OCI-LY7 (cell line): ENCODE results near the gene NBEA. TPM values are rescaled to one million over a fixed set of nuclear protein-coding genes. Genes with fewer than 3 reads are reported as not detected.
"Not testable (repeated sequence)": the region's sequence is repeated elsewhere in the genome, so short reads cannot be mapped to it uniquely, and the experiment has no call there.

Experiments used
- BruUV-seq: library from RNA; stranded (reverse); fragments of 400-500 nt; replicated peaks from 2 replicates; lab custom pipeline; 2021; lab: Mats Ljungman, UMichigan
- CTCF ChIA-PET: fragments of 300-600 bp; sonication (Branson Sonifier 250); formaldehyde crosslinking; loops from one replicate; lab custom pipeline; 2022; ENCODE audit warnings: antibody characterized with exemption; ENCODE audit not compliant: unreplicated experiment; lab: Charles Lee
- POLR2A ChIA-PET: fragments of 300-600 bp; sonication (Branson Sonifier 250); formaldehyde crosslinking; loops from one replicate; lab custom pipeline; 2022; ENCODE audit warnings: antibody characterized with exemption; lab: Charles Lee
- DNase-seq: peaks from one replicate; pipeline ENCODE4 v3.0.0-alpha.2; 2015; ENCODE audit warnings: low spot score
- H2AFZ ChIP-seq: fragments of 200-600 bp; sonication (generic), shearing (Covaris generic); 2 replicates; pipeline ENCODE4 v1.6.1; 2014; ENCODE audit warnings: mild to moderate bottlenecking, antibody characterized with exemption, low read length, moderate library complexity
- H3K27ac ChIP-seq: fragments of 200-600 bp; sonication (generic); 2 replicates; pipeline ENCODE4 v1.5.1; 2014; ENCODE audit warnings: mixed run types, low read depth, mild to moderate bottlenecking, moderate library complexity, low read length, inconsistent platforms; ENCODE audit not compliant: poor library complexity, severe bottlenecking
- H3K36me3 ChIP-seq: fragments of 200-600 bp; sonication (generic); 2 replicates; pipeline ENCODE4 v1.6.1; 2014; ENCODE audit warnings: mild to moderate bottlenecking, antibody characterized with exemption, low read length, moderate library complexity, mixed read lengths; ENCODE audit not compliant: insufficient read depth
- H3K4me1 ChIP-seq: fragments of 200-600 bp; sonication (generic); 2 replicates; pipeline ENCODE4 v1.5.1; 2014; ENCODE audit warnings: mild to moderate bottlenecking, low read length; ENCODE audit not compliant: insufficient read depth, poor library complexity, severe bottlenecking
- H3K4me2 ChIP-seq: fragments of 200-600 bp; sonication (generic); 2 replicates; pipeline ENCODE4 v1.6.1; 2014; ENCODE audit warnings: mild to moderate bottlenecking, low read length
- H3K4me3 ChIP-seq: fragments of 200-600 bp; sonication (generic); 2 replicates; pipeline ENCODE4 v1.5.1; 2014; ENCODE audit warnings: mild to moderate bottlenecking, low read depth, low read length; ENCODE audit not compliant: poor library complexity, severe bottlenecking
- H3K79me2 ChIP-seq: fragments of 200-600 bp; sonication (generic); 2 replicates; pipeline ENCODE4 v1.6.1; 2016; ENCODE audit warnings: low read depth, mild to moderate bottlenecking, low read length, moderate library complexity, mixed read lengths; ENCODE audit not compliant: insufficient read depth
- H3K9me2 ChIP-seq: fragments of 200-600 bp; sonication (generic); 2 replicates; pipeline ENCODE4 v1.6.1; 2016; ENCODE audit warnings: mild to moderate bottlenecking, low read length, mixed read lengths; ENCODE audit not compliant: insufficient read depth
- H3K9me3 ChIP-seq: fragments of 200-600 bp; sonication (generic); 2 replicates; pipeline ENCODE4 v1.6.1; 2014; ENCODE audit warnings: mild to moderate bottlenecking, mixed run types, low read length, mixed read lengths
- H4K20me1 ChIP-seq: fragments of 200-600 bp; sonication (generic); 2 replicates; pipeline ENCODE4 v1.6.1; 2014; ENCODE audit warnings: mild to moderate bottlenecking, antibody characterized with exemption, low read length, moderate library complexity, mixed read lengths; ENCODE audit not compliant: insufficient read depth
- EZH2phosphoT487 ChIP-seq: fragments of 200-600 bp; sonication (generic); IDR thresholded peaks from 2 replicates; pipeline ENCODE4 v1.6.1; 2018; ENCODE audit warnings: low read depth, borderline replicate concordance, mild to moderate bottlenecking, mixed run types, antibody characterized with exemption, low read length, moderate library complexity, mixed read lengths
- intact Hi-C: fragments of 100-400 bp; cut with micrococcal nuclease; formaldehyde crosslinking; loops from one replicate; pipeline ENCODE4 v1.10.0; 2022; ENCODE audit not compliant: unreplicated experiment
- total RNA-seq, 2 experiments: library from RNA; depleted of rRNA in 1 of 2; stranded (reverse); fragments of >200 nt in 1 of 2; shearing (Covaris generic) in 1 of 2; gene quantifications; 2 replicates each; pipeline ENCODE4 v1.2.3, GENCODE V29; 2014 to 2022
- TF ChIP-seq, protein P1 (sequence below): fragments of 200-600 bp; sonication (generic); conservative IDR thresholded peaks from 2 replicates; pipeline ENCODE4 v1.5.1; 2014; ENCODE audit warnings: mild to moderate bottlenecking, antibody characterized with exemption, low read length, moderate library complexity, mixed read lengths

NBEA gene
- total RNA-seq, 2 experiments from 2014 or later, result 3.6 to 11.0 TPM

DNA sequence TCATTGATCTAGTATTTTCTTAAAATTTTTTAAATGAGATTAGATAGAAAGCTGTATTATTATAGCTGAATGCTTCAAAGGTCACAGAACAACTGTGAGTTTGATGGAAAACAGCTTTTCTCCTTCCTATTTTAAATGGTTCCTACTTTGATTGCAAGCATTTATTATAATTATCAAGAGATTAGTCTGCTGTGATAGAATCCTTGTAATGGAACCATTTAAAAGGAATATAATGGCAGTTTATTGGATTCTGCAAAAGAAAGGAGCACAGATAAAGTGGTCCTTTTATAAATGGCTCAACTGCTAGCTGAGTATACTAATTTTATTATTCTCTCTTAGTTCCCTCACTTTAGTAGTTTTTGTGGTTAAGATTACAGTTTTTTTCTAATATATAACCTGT is 447.5 kb downstream of the NBEA start:
- H3K4me3 ChIP-seq, result no peak overlapping the region
- no peaks in the 10 kb centered on the region for H3K36me3 ChIP-seq
- DNase-seq, result no peak
- no peaks in the 10 kb centered on the region for H3K79me2 ChIP-seq
- TF ChIP-seq, protein P1, sequence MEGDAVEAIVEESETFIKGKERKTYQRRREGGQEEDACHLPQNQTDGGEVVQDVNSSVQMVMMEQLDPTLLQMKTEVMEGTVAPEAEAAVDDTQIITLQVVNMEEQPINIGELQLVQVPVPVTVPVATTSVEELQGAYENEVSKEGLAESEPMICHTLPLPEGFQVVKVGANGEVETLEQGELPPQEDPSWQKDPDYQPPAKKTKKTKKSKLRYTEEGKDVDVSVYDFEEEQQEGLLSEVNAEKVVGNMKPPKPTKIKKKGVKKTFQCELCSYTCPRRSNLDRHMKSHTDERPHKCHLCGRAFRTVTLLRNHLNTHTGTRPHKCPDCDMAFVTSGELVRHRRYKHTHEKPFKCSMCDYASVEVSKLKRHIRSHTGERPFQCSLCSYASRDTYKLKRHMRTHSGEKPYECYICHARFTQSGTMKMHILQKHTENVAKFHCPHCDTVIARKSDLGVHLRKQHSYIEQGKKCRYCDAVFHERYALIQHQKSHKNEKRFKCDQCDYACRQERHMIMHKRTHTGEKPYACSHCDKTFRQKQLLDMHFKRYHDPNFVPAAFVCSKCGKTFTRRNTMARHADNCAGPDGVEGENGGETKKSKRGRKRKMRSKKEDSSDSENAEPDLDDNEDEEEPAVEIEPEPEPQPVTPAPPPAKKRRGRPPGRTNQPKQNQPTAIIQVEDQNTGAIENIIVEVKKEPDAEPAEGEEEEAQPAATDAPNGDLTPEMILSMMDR, result no peak
- no peak for TF ChIP-seq EZH2phosphoT487
- CTCF ChIA-PET, result no interaction called here
- H3K4me1 ChIP-seq, result no peaks in the 10 kb centered on the region
- intact Hi-C loops, result no loop called here
- H2AFZ ChIP-seq, result no peak overlapping the region
- no peaks in the 10 kb centered on the region for H4K20me1 ChIP-seq
- no peaks in the 10 kb centered on the region for H3K9me2 ChIP-seq
- no peak overlapping the region for H3K4me2 ChIP-seq
- POLR2A ChIA-PET, result no interaction called here
- no peak overlapping the region for H3K27ac ChIP-seq
- H3K9me3 ChIP-seq, result no peaks in the 10 kb centered on the region
- BruUV-seq, result no TSS peak

- H3K9me3 ChIP-seq, result no peaks in the 10 kb centered on the region
- no peak overlapping the region for H3K4me2 ChIP-seq
- ChIA-PET CTCF (no interaction called here), POLR2A (interaction anchor here (1.0 kb wide), 1 partner anchor 22 kb away, joined by 3 read pairs; no protein-coding TSS in a partner anchor)
- no peaks in the 10 kb centered on the region for H3K79me2 ChIP-seq
- DNase-seq, result no peak
- no peaks in the 10 kb centered on the region for H3K36me3 ChIP-seq
- no peaks in the 10 kb centered on the region for H3K4me1 ChIP-seq
- H2AFZ ChIP-seq, result no peak overlapping the region
- no peak for TF ChIP-seq EZH2phosphoT487
- TF ChIP-seq, protein P1, result no peak
- no peaks in the 10 kb centered on the region for H4K20me1 ChIP-seq
- intact Hi-C loops, result no loop called here
- no peaks in the 10 kb centered on the region for H3K9me2 ChIP-seq
- BruUV-seq, result no TSS peak
- H3K4me3 ChIP-seq, result no peak overlapping the region
- H3K27ac ChIP-seq, result no peak overlapping the region
Observed at GRCh38 chr13:35392768-35393167, 450.7 kb downstream of the NBEA start.

DNA sequence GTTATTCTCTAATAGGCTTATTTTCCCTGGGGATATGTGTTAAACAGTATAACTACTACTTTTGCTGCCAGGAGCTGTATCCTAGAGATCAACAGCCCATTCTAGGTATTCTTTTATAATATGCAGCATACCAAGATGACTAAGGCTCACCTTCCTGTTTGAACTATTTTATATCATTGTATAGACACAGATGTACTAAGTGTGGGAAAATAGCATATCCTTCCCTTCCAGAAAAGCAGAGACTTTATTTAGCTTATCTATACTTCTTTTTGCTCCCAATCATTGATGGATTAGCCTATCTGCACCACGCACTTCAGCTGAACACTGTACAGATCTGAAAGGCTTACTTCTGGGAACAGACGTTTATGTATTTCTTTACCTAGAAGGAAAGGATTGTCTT is 451.8 kb downstream of the NBEA start:
- Histone ChIP-seq H3K4me2 (no peak overlapping the region), H3K9me2 (no peaks in the 10 kb centered on the region), H3K79me2 (no peaks in the 10 kb centered on the region), H2AFZ (no peak overlapping the region), H3K36me3 (no peaks in the 10 kb centered on the region), H3K27ac (no peak overlapping the region), H3K4me3 (no peak overlapping the region), H3K9me3 (no peaks in the 10 kb centered on the region), H3K4me1 (no peaks in the 10 kb centered on the region), H4K20me1 (no peaks in the 10 kb centered on the region)
- intact Hi-C loops, result no loop called here
- TF ChIP-seq EZH2phosphoT487, result no peak
- TF ChIP-seq, protein P1, result no peak
- POLR2A ChIA-PET, result interaction anchor here (1.3 kb wide), 1 partner anchor 14 kb away, joined by 3 read pairs; no protein-coding TSS in a partner anchor
- no TSS peak for BruUV-seq
- DNase-seq, result no peak
- CTCF ChIA-PET, result no interaction called here

DNA sequence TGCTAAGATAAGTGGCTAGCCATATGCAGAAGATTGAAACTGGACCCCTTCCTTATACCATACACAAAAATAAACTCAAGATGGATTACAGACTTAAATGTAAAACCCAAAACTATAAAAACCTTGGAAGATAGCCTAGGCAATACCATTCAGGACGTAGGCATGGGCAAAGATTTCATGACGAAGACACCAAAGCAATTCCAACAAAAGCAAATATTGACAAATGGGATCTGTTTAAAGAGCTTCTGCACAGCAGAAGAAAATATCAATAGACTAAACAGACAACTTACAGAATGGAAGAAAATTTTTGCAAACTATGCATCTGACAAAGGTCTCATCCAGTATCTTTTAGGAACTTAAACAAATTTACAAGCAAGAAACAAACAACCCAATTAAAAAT is 466.2 kb downstream of the NBEA start:
- BruUV-seq, H3K4me3 ChIP-seq, H3K27ac ChIP-seq: not testable (repeated sequence)

More for the DNA sequence above, 466.2 kb downstream of the NBEA start:
- DNase-seq, H4K20me1 ChIP-seq, H3K79me2 ChIP-seq, H3K4me2 ChIP-seq, H2AFZ ChIP-seq, H3K9me3 ChIP-seq, intact Hi-C loops, CTCF ChIA-PET, H3K4me1 ChIP-seq, H3K36me3 ChIP-seq, H3K9me2 ChIP-seq: not testable (repeated sequence)
- POLR2A ChIA-PET, result interaction anchor here (0.6 kb wide), 1 partner anchor 771 kb away, joined by 3 read pairs; no protein-coding TSS in a partner anchor
